Measurements from ENCODE around the gene C2CD2. TPM values are rescaled to one million over a fixed set of nuclear protein-coding genes. Genes with fewer than 3 reads are reported as not detected.
"Not testable (repeated sequence)": the region's sequence is repeated elsewhere in the genome, so short reads cannot be mapped to it uniquely, and the experiment has no call there.

Gene C2CD2
- total RNA-seq, 4 donors from 2014 or later, result 3.0 to 15.7 (median 7.4) TPM

- in situ Hi-C loops (cut with MboI; ENCODE audit: low pct_ligation_motif_present in 1 of 4, low pct_unique_long_range_greater_than_20kb in 1 of 4, low sequenced_read_pairs in 3 of 4) (loop anchor here in 1 of 4 donors (10.0 kb wide), 1 partner anchor 114 kb away; no protein-coding TSS in a partner anchor), intact Hi-C loops (cut with DNase I; ENCODE audit: low total_unique reads) (loop anchor here (10.0 kb wide), 1 partner anchor 46 kb away; the partner anchor contains the start of gene C2CD2)
- no peak overlapping the region for H3K4me3 ChIP-seq
- no peak overlapping the region for H3K27ac ChIP-seq
- no peak for TF ChIP-seq POLR2AphosphoS5 (IDR thresholded peaks at IDR 0.05)
- TF ChIP-seq POLR2A (IDR thresholded peaks at IDR 0.05), result no peak
- TF ChIP-seq CTCF (IDR thresholded peaks at IDR 0.05), result no peak
- no peak for TF ChIP-seq EP300 (IDR thresholded peaks at IDR 0.05; ENCODE audit: low read depth)
- no peak for DNase-seq
- no peaks in the 10 kb centered on the region for H3K9me3 ChIP-seq
- no peaks in the 10 kb centered on the region for H3K4me1 ChIP-seq
- H3K36me3 ChIP-seq, result peaks cover 0 to 12% (median 0%) of the 10 kb centered on the region in 4 donors
- no peaks in the 10 kb centered on the region for H3K27me3 ChIP-seq
- WGBS, 2 donors (ENCODE audit: low coverage in 1 of 2), result 82 to 84% methylated on average over 4 of the region's 4 CpGs
Measured at GRCh38 chr21:42000908-42001307, 47.1 kb upstream of the C2CD2 start.

GRCh38 chr21:41997657-41998056, 43.8 kb upstream of the C2CD2 start:
- peaks cover 0 to 23% (median 5%) of the 10 kb centered on the region in 4 donors for H3K36me3 ChIP-seq
- no peak overlapping the region for H3K4me3 ChIP-seq
- intact Hi-C loops (cut with DNase I; ENCODE audit: low total_unique reads), result no loop called here
- in situ Hi-C loops (cut with MboI; ENCODE audit: low pct_ligation_motif_present in 1 of 4, low pct_unique_long_range_greater_than_20kb in 1 of 4, low sequenced_read_pairs in 3 of 4), result no loop called here
- no peak for TF ChIP-seq POLR2A (IDR thresholded peaks at IDR 0.05)
- TF ChIP-seq EP300 (IDR thresholded peaks at IDR 0.05; ENCODE audit: low read depth), result no peak
- no peak for TF ChIP-seq POLR2AphosphoS5 (IDR thresholded peaks at IDR 0.05)
- no peak for TF ChIP-seq CTCF (IDR thresholded peaks at IDR 0.05)
- H3K27ac ChIP-seq, result no peak overlapping the region
- DNase-seq, result no peak
- no peaks in the 10 kb centered on the region for H3K4me1 ChIP-seq
- H3K27me3 ChIP-seq, result no peaks in the 10 kb centered on the region
- H3K9me3 ChIP-seq, result no peaks in the 10 kb centered on the region
- WGBS, 2 donors (ENCODE audit: low coverage in 1 of 2), result 94% methylated on average over 1 of the region's 1 CpG; no CpG with 5 or more reads in 1 of the 2 donors

- H3K4me1 ChIP-seq, result no peaks in the 10 kb centered on the region
- intact Hi-C loops (cut with DNase I; ENCODE audit: low total_unique reads) (no loop called here), in situ Hi-C loops (cut with MboI; ENCODE audit: low pct_ligation_motif_present in 1 of 4, low pct_unique_long_range_greater_than_20kb in 1 of 4, low sequenced_read_pairs in 3 of 4) (no loop called here)
- TF ChIP-seq POLR2AphosphoS5 (IDR thresholded peaks at IDR 0.05) (no peak), EP300 (IDR thresholded peaks at IDR 0.05; ENCODE audit: low read depth) (no peak), CTCF (IDR thresholded peaks at IDR 0.05) (no peak), POLR2A (IDR thresholded peaks at IDR 0.05) (no peak)
- H3K36me3 ChIP-seq, result peaks cover 0 to 32% (median 14%) of the 10 kb centered on the region in 4 donors
- H3K4me3 ChIP-seq, result no peak overlapping the region
- 83 to 94% methylated on average over 2 to 3 of the region's 3 CpGs for WGBS, 2 donors (ENCODE audit: low coverage in 1 of 2)
- no peak overlapping the region for H3K27ac ChIP-seq
- no peak for DNase-seq
- H3K9me3 ChIP-seq, result no peaks in the 10 kb centered on the region
- H3K27me3 ChIP-seq, result no peaks in the 10 kb centered on the region
Measured at GRCh38 chr21:41995577-41995976, 41.8 kb upstream of the C2CD2 start.

GRCh38 chr21:41994613-41995012, 40.8 kb upstream of the C2CD2 start:
- H3K4me3 ChIP-seq; H3K27me3 ChIP-seq; DNase-seq; intact Hi-C loops (cut with DNase I; ENCODE audit: low total_unique reads); H3K4me1 ChIP-seq; H3K27ac ChIP-seq; H3K9me3 ChIP-seq; in situ Hi-C loops (cut with MboI; ENCODE audit: low pct_ligation_motif_present in 1 of 4, low pct_unique_long_range_greater_than_20kb in 1 of 4, low sequenced_read_pairs in 3 of 4): not testable (repeated sequence)
- 63 to 83% methylated on average over 1 to 5 of the region's 5 CpGs for WGBS, 2 donors (ENCODE audit: low coverage in 1 of 2)
- peaks cover 0 to 32% (median 14%) of the 10 kb centered on the region in 4 donors for H3K36me3 ChIP-seq

- no peak overlapping the region for H3K4me3 ChIP-seq
- no peaks in the 10 kb centered on the region for H3K27me3 ChIP-seq
- 66 to 71% methylated on average over 6 of the region's 6 CpGs for WGBS, 2 donors (ENCODE audit: low coverage in 1 of 2)
- H3K27ac ChIP-seq, result peak overlapping the region; percentile 1 to 41 (median 32)
- TF ChIP-seq POLR2A (IDR thresholded peaks at IDR 0.05) (no peak), CTCF (IDR thresholded peaks at IDR 0.05) (no peak), EP300 (IDR thresholded peaks at IDR 0.05; ENCODE audit: low read depth) (no peak), POLR2AphosphoS5 (IDR thresholded peaks at IDR 0.05) (peak; percentile 21 to 45 (median 21))
- in situ Hi-C loops (cut with MboI; ENCODE audit: low pct_ligation_motif_present in 1 of 4, low pct_unique_long_range_greater_than_20kb in 1 of 4, low sequenced_read_pairs in 3 of 4), result no loop called here
- no peak for DNase-seq
- peaks cover 0 to 32% (median 14%) of the 10 kb centered on the region in 4 donors for H3K36me3 ChIP-seq
- no peaks in the 10 kb centered on the region for H3K9me3 ChIP-seq
- intact Hi-C loops (cut with DNase I; ENCODE audit: low total_unique reads), result no loop called here
- no peaks in the 10 kb centered on the region for H3K4me1 ChIP-seq
Measured at GRCh38 chr21:41993744-41994143, 39.9 kb upstream of the C2CD2 start.

Data from transverse colon (tissue), 4 donors.